ENCODE measurements around the gene ENTHD1.

GRCh38 chr22:39839204-39839603 lies 54.4 kb downstream of the ENTHD1 start:
- no peak for TF ChIP-seq EZH2 (IDR thresholded peaks at IDR 0.05)
- TF ChIP-seq POLR2AphosphoS5 (IDR thresholded peaks at IDR 0.05; ENCODE audit: borderline replicate concordance, low read depth, low read length): no peak
- TF ChIP-seq FOXP2 (optimal IDR thresholded peaks at IDR 0.05; ENCODE audit: control extremely low read depth, extremely low read length, insufficient read depth): no peak
